Lower leg skin (tissue), 4 donors: ENCODE measurements around the gene PLPPR3. TPM values are rescaled to one million over a fixed set of nuclear protein-coding genes. Genes with fewer than 3 reads are reported as not detected.

Experiments used
- DNase-seq, 2 donors: peaks; one replicate each; pipeline ENCODE4 v3.0.0-alpha.2; 2019; ENCODE audit warnings: low spot score in 2 of 2
- H3K4me3 ChIP-seq: fragments of 200-600 bp; sonication (generic); 2 replicates; pipeline ENCODE4 v1.5.1; 2017; ENCODE audit warnings: mild to moderate bottlenecking, low read depth; ENCODE audit not compliant: poor library complexity, severe bottlenecking
- POLR2A ChIP-seq, 2 donors: fragments of 450-650 bp; IDR thresholded peaks; one replicate each; pipeline ENCODE4 v1.6.1; 2016 to 2017; ENCODE audit warnings: antibody characterized with exemption in 2 of 2, mild to moderate bottlenecking in 1 of 2, moderate library complexity in 1 of 2
- WGBS, 2 donors: methylation state at CpG; one replicate each; pipeline ENCODE4 v1.1.5; 2018; 5-methylcytosine and 5-hydroxymethylcytosine counted together
- intact Hi-C: fragments of 100-400 bp; cut with DNase I; formaldehyde crosslinking; loops from one replicate; pipeline ENCODE4 v1.15.0; 2023; ENCODE audit warnings: low total_unique reads
- microRNA counts, 2 donors: library from miRNA; unstranded; fragments of <30 nt; microRNA quantifications; one replicate each; lab custom pipeline; 2016
- microRNA-seq, 2 donors: library from miRNA; unstranded; fragments of <30 nt; microRNA quantifications; one replicate each; pipeline ENCODE4, GENCODE V29; 2016; ENCODE audit warnings: borderline replicate concordance in 2 of 2, borderline number of aligned reads in 1 of 2
- total RNA-seq, 4 donors: library from RNA; depleted of rRNA; stranded (reverse); fragments of >200 nt; gene quantifications; one replicate each; pipeline ENCODE4 v1.1.0, GENCODE V29; 2016
- TF ChIP-seq, protein P1 (sequence below), 3 donors: fragments of 450-650 bp; IDR thresholded peaks; one replicate each; pipeline ENCODE4 v1.5.1; 2016; ENCODE audit warnings: antibody characterized with exemption in 3 of 3, mild to moderate bottlenecking in 3 of 3, moderate library complexity in 2 of 3

Gene PLPPR3
- total RNA-seq, 4 donors from 2014 or later: not detected

DNA sequence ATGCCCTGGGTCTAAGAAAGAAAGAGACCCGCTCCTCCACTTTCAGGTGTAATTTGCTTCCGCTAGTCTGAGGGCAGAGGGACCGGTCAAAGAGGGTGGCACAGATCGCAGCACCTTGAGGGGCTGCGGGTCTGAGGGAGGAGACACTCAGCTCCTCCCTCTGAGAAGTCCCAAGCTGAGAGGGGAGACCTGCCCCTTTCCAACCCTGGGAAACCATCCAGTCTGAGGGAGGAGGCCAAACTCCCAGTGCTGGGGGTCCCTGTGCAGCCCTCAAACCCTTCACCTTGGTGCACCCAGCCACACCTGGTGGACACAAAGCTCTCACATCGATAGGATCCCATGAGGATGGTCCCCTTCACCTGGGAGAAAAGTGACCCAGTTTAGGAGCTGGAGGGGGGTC lies 57.9 kb downstream of the PLPPR3 start:
- WGBS, 2 donors: 88 to 94% methylated on average over 6 of the region's 6 CpGs
- H3K4me3 ChIP-seq: no peak overlapping the region
- intact Hi-C loops: loop anchor here (10.0 kb wide), 2 partner anchors 81 to 211 kb away; partner anchors contain the start of gene PRTN3
- TF ChIP-seq, protein P1, sequence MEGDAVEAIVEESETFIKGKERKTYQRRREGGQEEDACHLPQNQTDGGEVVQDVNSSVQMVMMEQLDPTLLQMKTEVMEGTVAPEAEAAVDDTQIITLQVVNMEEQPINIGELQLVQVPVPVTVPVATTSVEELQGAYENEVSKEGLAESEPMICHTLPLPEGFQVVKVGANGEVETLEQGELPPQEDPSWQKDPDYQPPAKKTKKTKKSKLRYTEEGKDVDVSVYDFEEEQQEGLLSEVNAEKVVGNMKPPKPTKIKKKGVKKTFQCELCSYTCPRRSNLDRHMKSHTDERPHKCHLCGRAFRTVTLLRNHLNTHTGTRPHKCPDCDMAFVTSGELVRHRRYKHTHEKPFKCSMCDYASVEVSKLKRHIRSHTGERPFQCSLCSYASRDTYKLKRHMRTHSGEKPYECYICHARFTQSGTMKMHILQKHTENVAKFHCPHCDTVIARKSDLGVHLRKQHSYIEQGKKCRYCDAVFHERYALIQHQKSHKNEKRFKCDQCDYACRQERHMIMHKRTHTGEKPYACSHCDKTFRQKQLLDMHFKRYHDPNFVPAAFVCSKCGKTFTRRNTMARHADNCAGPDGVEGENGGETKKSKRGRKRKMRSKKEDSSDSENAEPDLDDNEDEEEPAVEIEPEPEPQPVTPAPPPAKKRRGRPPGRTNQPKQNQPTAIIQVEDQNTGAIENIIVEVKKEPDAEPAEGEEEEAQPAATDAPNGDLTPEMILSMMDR (IDR thresholded peaks at IDR 0.05): no peak
- TF ChIP-seq POLR2A (IDR thresholded peaks at IDR 0.05): no peak
- DNase-seq: no peak

DNA sequence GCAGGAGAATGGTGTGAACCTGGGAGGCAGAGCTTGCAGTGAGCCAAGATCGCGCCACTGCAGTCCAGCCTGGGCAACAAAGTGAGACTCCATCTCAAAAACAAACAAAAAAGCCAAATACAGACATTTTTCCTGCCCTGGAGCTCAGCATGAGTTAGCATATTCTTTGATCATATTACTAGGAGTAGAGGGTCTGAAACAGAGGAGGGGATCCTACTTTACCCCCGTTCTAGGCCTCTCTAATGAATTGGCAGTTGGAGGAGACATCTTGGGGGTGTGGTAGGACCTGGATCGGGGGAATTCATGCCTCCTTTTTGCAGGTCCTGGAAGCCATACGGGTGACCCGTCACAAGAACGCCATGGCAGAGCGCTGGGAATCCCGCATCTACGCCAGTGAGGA lies 58.6 kb downstream of the PLPPR3 start:
- no peak for DNase-seq
- intact Hi-C loops: loop anchor here (10.0 kb wide), 2 partner anchors 82 to 212 kb away; partner anchors contain the start of gene PRTN3
- H3K4me3 ChIP-seq: no peak overlapping the region
- TF ChIP-seq POLR2A (IDR thresholded peaks at IDR 0.05): no peak
- TF ChIP-seq, protein P1 (IDR thresholded peaks at IDR 0.05): no peak
- 94 to 96% methylated on average over 10 of the region's 10 CpGs for WGBS, 2 donors

MicroRNAs encoded within 50 kb of the gene (microRNA counts, 767-probe panel; counts per million panel counts)
- microRNA hsa-miR-3187-3p (lab: Ali Mortazavi, UCI): 0 to 358 counts per million in 2 donors

Small RNA genes within 50 kb of the gene (microRNA-seq; reads per million reads assigned to microRNA genes)
- gene MIR3187 (0.57 to 2.0 reads per million in 2 donors), gene MIR4745 (0 reads per million in 2 donors)

Other genes with a start within 250 kb of the PLPPR3 start
- 100 to 1,000 TPM; 288 to 344 (median 307) TPM for gene BSG, start 249.4 kb downstream of the PLPPR3 start, total RNA-seq
- 1 to 10 TPM in 2 of 4 donors, under 1 TPM in 2; 0.21 to 1.7 (median 1.1) TPM for gene HCN2, start 232.1 kb downstream of the PLPPR3 start, total RNA-seq
- 10 to 100 TPM; 37.8 to 61.1 (median 46.9) TPM for gene POLRMT, start 188.4 kb downstream of the PLPPR3 start, total RNA-seq
- gene FGF22, start 182.1 kb downstream of the PLPPR3 start, total RNA-seq: 10 to 100 TPM; 16.1 to 41.8 (median 25.6) TPM
- gene RNF126, start 158.7 kb downstream of the PLPPR3 start, total RNA-seq: 100 to 1,000 TPM in 3 of 4 donors, 10 to 100 TPM in 1; 96.6 to 156 (median 126) TPM
- 10 to 100 TPM; 14.4 to 51.6 (median 43.5) TPM for gene FSTL3, start 145.6 kb downstream of the PLPPR3 start, total RNA-seq
- gene PRSS57, start 126.5 kb downstream of the PLPPR3 start, total RNA-seq: under 1 TPM in 1 of 4 donors, not detected in 3; 0.32 TPM
- 10 to 100 TPM; 25.1 to 92.3 (median 41.9) TPM for gene PALM, start 113.0 kb downstream of the PLPPR3 start, total RNA-seq
- 1 to 10 TPM in 2 of 4 donors, under 1 TPM in 2; 0.08 to 2.8 (median 0.92) TPM for gene MISP, start 70.8 kb downstream of the PLPPR3 start, total RNA-seq
- gene PTBP1, start 24.5 kb downstream of the PLPPR3 start, total RNA-seq: 100 to 1,000 TPM; 167 to 237 (median 205) TPM
- under 1 TPM in 2 of 4 donors, not detected in 2; 0.37 to 0.76 TPM for gene AZU1, start 5.9 kb upstream of the PLPPR3 start, total RNA-seq
- gene PRTN3, start 19.0 kb upstream of the PLPPR3 start, total RNA-seq: under 1 TPM in 1 of 4 donors, not detected in 3; 0.86 TPM
- 1 to 10 TPM in 1 of 4 donors, under 1 TPM in 1, not detected in 2; 0.51 to 1.9 TPM for gene ELANE, start 30.3 kb upstream of the PLPPR3 start, total RNA-seq
- gene CFD, start 37.7 kb upstream of the PLPPR3 start, total RNA-seq: 100 to 1,000 TPM; 263 to 871 (median 364) TPM
- 10 to 100 TPM; 41.7 to 62.3 (median 45.5) TPM for gene MED16, start 71.2 kb upstream of the PLPPR3 start, total RNA-seq
- gene RNU6-9, start 71.5 kb upstream of the PLPPR3 start, total RNA-seq: not detected
- gene R3HDM4, start 91.3 kb upstream of the PLPPR3 start, total RNA-seq: 10 to 100 TPM; 58.1 to 75.6 (median 65.8) TPM
- 1 to 10 TPM in 1 of 4 donors, under 1 TPM in 1, not detected in 2; 0.88 to 3.5 TPM for gene KISS1R, start 95.4 kb upstream of the PLPPR3 start, total RNA-seq
- 1 to 10 TPM; 1.8 to 9.4 (median 5.6) TPM for gene ARID3A, start 104.1 kb upstream of the PLPPR3 start, total RNA-seq
- gene WDR18, start 162.4 kb upstream of the PLPPR3 start, total RNA-seq: 10 to 100 TPM; 29.0 to 66.9 (median 39.9) TPM
- not detected for gene GRIN3B, start 178.5 kb upstream of the PLPPR3 start, total RNA-seq
- gene TMEM259, start 199.2 kb upstream of the PLPPR3 start, total RNA-seq: 100 to 1,000 TPM; 180 to 299 (median 226) TPM
- gene RNU6-2, start 199.6 kb upstream of the PLPPR3 start, total RNA-seq: not detected
- gene CNN2, start 204.7 kb upstream of the PLPPR3 start, total RNA-seq: 10 to 100 TPM; 71.2 to 86.5 (median 79.7) TPM
- gene ABCA7, start 218.2 kb upstream of the PLPPR3 start, total RNA-seq: 10 to 100 TPM; 30.3 to 39.8 (median 33.5) TPM
- gene ARHGAP45, start 245.2 kb upstream of the PLPPR3 start, total RNA-seq: 10 to 100 TPM; 12.4 to 36.0 (median 14.4) TPM